ENCODE measurements around the gene SNX18.

Gene SNX18

GRCh38 chr5:54492178-54492577 is 25.4 kb upstream of the SNX18 start:
- no CpG with 5 or more reads among the region's 2 CpGs for WGBS, 2 donors (ENCODE audit: extremely low coverage in 2 of 2, insufficient read length in 2 of 2, insufficient replicate concordance in 1 of 2)

GRCh38 chr5:54495027-54495426 is 22.5 kb upstream of the SNX18 start:
- Histone ChIP-seq H3K27me3 (ENCODE audit: control insufficient read depth in 3 of 3, insufficient read depth in 3 of 3, low read depth in 1 of 3, low read length in 3 of 3) (no peaks in the 10 kb centered on the region), H3K79me1 (ENCODE audit: low read depth, low read length) (no peaks in the 10 kb centered on the region), H4K91ac (ENCODE audit: low read depth, low read length, poor library complexity) (no peak overlapping the region), H4K8ac (ENCODE audit: low read depth, low read length) (no peak overlapping the region), H3K18ac (ENCODE audit: low read length) (no peak overlapping the region), H2BK120ac (ENCODE audit: low read depth, low read length) (no peak overlapping the region), H3K4me1 (ENCODE audit: control insufficient read depth in 2 of 2, insufficient read depth in 1 of 2, low read depth in 1 of 2, low read length in 2 of 2) (no peaks in the 10 kb centered on the region), H3K4me2 (ENCODE audit: insufficient read depth, low read length, poor library complexity, severe bottlenecking) (no peak overlapping the region), H3K23ac (ENCODE audit: low read depth, low read length, poor library complexity) (no peak overlapping the region), H3K9ac (ENCODE audit: low read depth, low read length, poor library complexity) (no peak overlapping the region), H2BK5ac (ENCODE audit: low read length) (no peak overlapping the region), H3K4ac (ENCODE audit: low read length) (no peak overlapping the region), H2AK5ac (ENCODE audit: low read depth, low read length) (no peak overlapping the region), H2BK12ac (ENCODE audit: low read length) (no peak overlapping the region), H2BK15ac (ENCODE audit: low read length) (no peak overlapping the region), H3K36me3 (replicated peaks in 1 of 2; ENCODE audit: control insufficient read depth in 2 of 2, insufficient read depth in 2 of 2, low read length in 2 of 2) (no peaks in the 10 kb centered on the region), H3K9me3 (replicated peaks in 1 of 2; ENCODE audit: control insufficient read depth in 2 of 2, insufficient read depth in 1 of 2, low read depth in 1 of 2, low read length in 2 of 2) (peaks cover 0 to 3% of the 10 kb centered on the region in 2 donors), H3K14ac (ENCODE audit: low read length) (no peak overlapping the region), H3K4me3 (ENCODE audit: low read length in 2 of 2) (no peak overlapping the region), H3K27ac (replicated peaks; ENCODE audit: low read length) (no peak overlapping the region), H2AFZ (ENCODE audit: low read length) (no peak overlapping the region)
- no peak for DNase-seq (ENCODE audit: low spot score)

More at GRCh38 chr5:54492178-54492577, 25.4 kb upstream of the SNX18 start:
- peaks cover 0 to 3% of the 10 kb centered on the region in 2 donors for H3K9me3 ChIP-seq (replicated peaks in 1 of 2; ENCODE audit: control insufficient read depth in 2 of 2, insufficient read depth in 1 of 2, low read depth in 1 of 2, low read length in 2 of 2)
- no peaks in the 10 kb centered on the region for H3K36me3 ChIP-seq (replicated peaks in 1 of 2; ENCODE audit: control insufficient read depth in 2 of 2, insufficient read depth in 2 of 2, low read length in 2 of 2)
- no peak overlapping the region for H2BK12ac ChIP-seq (ENCODE audit: low read length)
- H3K4me1 ChIP-seq (ENCODE audit: control insufficient read depth in 2 of 2, insufficient read depth in 1 of 2, low read depth in 1 of 2, low read length in 2 of 2) = no peaks in the 10 kb centered on the region
- H4K91ac ChIP-seq (ENCODE audit: low read depth, low read length, poor library complexity) = no peak overlapping the region
- no peak overlapping the region for H3K14ac ChIP-seq (ENCODE audit: low read length)
- no peak overlapping the region for H2BK120ac ChIP-seq (ENCODE audit: low read depth, low read length)
- H3K9ac ChIP-seq (ENCODE audit: low read depth, low read length, poor library complexity) = no peak overlapping the region
- no peak for DNase-seq (ENCODE audit: low spot score)
- H3K4me2 ChIP-seq (ENCODE audit: insufficient read depth, low read length, poor library complexity, severe bottlenecking) = no peak overlapping the region
- no peak overlapping the region for H3K27ac ChIP-seq (replicated peaks; ENCODE audit: low read length)
- H2AFZ ChIP-seq (ENCODE audit: low read length) = no peak overlapping the region
- no peak overlapping the region for H3K4ac ChIP-seq (ENCODE audit: low read length)
- H3K79me1 ChIP-seq (ENCODE audit: low read depth, low read length) = no peaks in the 10 kb centered on the region
- no peak overlapping the region for H4K8ac ChIP-seq (ENCODE audit: low read depth, low read length)
- H2BK15ac ChIP-seq (ENCODE audit: low read length) = no peak overlapping the region
- H2AK5ac ChIP-seq (ENCODE audit: low read depth, low read length) = no peak overlapping the region
- H3K27me3 ChIP-seq (ENCODE audit: control insufficient read depth in 3 of 3, insufficient read depth in 3 of 3, low read depth in 1 of 3, low read length in 3 of 3) = no peaks in the 10 kb centered on the region
- H3K18ac ChIP-seq (ENCODE audit: low read length) = no peak overlapping the region
- no peak overlapping the region for H3K23ac ChIP-seq (ENCODE audit: low read depth, low read length, poor library complexity)
- H3K4me3 ChIP-seq (ENCODE audit: low read length in 2 of 2) = no peak overlapping the region
- H2BK5ac ChIP-seq (ENCODE audit: low read length) = no peak overlapping the region

- Histone ChIP-seq H2BK120ac (ENCODE audit: low read depth, low read length) (no peak overlapping the region), H2BK12ac (ENCODE audit: low read length) (no peak overlapping the region), H3K9me3 (replicated peaks in 1 of 2; ENCODE audit: control insufficient read depth in 2 of 2, insufficient read depth in 1 of 2, low read depth in 1 of 2, low read length in 2 of 2) (peaks cover 8% of the 10 kb centered on the region in 2 donors), H3K27ac (replicated peaks; ENCODE audit: low read length) (no peak overlapping the region), H2AFZ (ENCODE audit: low read length) (peak overlapping the region; percentile 85), H3K23ac (ENCODE audit: low read depth, low read length, poor library complexity) (no peak overlapping the region), H3K4me1 (ENCODE audit: control insufficient read depth in 2 of 2, insufficient read depth in 1 of 2, low read depth in 1 of 2, low read length in 2 of 2) (peaks cover 16 to 17% of the 10 kb centered on the region in 2 donors), H3K4me2 (ENCODE audit: insufficient read depth, low read length, poor library complexity, severe bottlenecking) (no peak overlapping the region), H3K4ac (ENCODE audit: low read length) (no peak overlapping the region), H4K8ac (ENCODE audit: low read depth, low read length) (no peak overlapping the region), H3K14ac (ENCODE audit: low read length) (no peak overlapping the region), H2BK15ac (ENCODE audit: low read length) (no peak overlapping the region), H3K4me3 (ENCODE audit: low read length in 2 of 2) (no peak overlapping the region), H3K18ac (ENCODE audit: low read length) (no peak overlapping the region), H4K91ac (ENCODE audit: low read depth, low read length, poor library complexity) (no peak overlapping the region), H3K9ac (ENCODE audit: low read depth, low read length, poor library complexity) (no peak overlapping the region), H3K79me1 (ENCODE audit: low read depth, low read length) (peaks cover 8% of the 10 kb centered on the region), H3K36me3 (replicated peaks in 1 of 2; ENCODE audit: control insufficient read depth in 2 of 2, insufficient read depth in 2 of 2, low read length in 2 of 2) (peaks cover 0 to 8% of the 10 kb centered on the region in 2 donors), H3K27me3 (ENCODE audit: control insufficient read depth in 3 of 3, insufficient read depth in 3 of 3, low read depth in 1 of 3, low read length in 3 of 3) (peaks cover 0 to 3% (median 0%) of the 10 kb centered on the region in 3 experiments), H2BK5ac (ENCODE audit: low read length) (no peak overlapping the region), H2AK5ac (ENCODE audit: low read depth, low read length) (no peak overlapping the region)
- WGBS, 2 donors (ENCODE audit: extremely low coverage in 2 of 2, insufficient read length in 2 of 2, insufficient replicate concordance in 1 of 2) = no CpG with 5 or more reads among the region's 4 CpGs
- DNase-seq (ENCODE audit: low spot score) = no peak
These were observed 3.3 kb upstream of the SNX18 start for GRCh38 chr5:54514291-54514690.

- Histone ChIP-seq H3K4me1 (ENCODE audit: control insufficient read depth in 2 of 2, insufficient read depth in 1 of 2, low read depth in 1 of 2, low read length in 2 of 2) (peaks cover 20% of the 10 kb centered on the region in 2 donors), H3K79me1 (ENCODE audit: low read depth, low read length) (peaks cover 8% of the 10 kb centered on the region), H4K91ac (ENCODE audit: low read depth, low read length, poor library complexity) (no peak overlapping the region), H3K4ac (ENCODE audit: low read length) (no peak overlapping the region), H2BK12ac (ENCODE audit: low read length) (no peak overlapping the region), H3K27me3 (ENCODE audit: control insufficient read depth in 3 of 3, insufficient read depth in 3 of 3, low read depth in 1 of 3, low read length in 3 of 3) (peaks cover 0 to 3% (median 0%) of the 10 kb centered on the region in 3 experiments), H2BK5ac (ENCODE audit: low read length) (no peak overlapping the region), H3K9me3 (replicated peaks in 1 of 2; ENCODE audit: control insufficient read depth in 2 of 2, insufficient read depth in 1 of 2, low read depth in 1 of 2, low read length in 2 of 2) (peaks cover 9 to 11% of the 10 kb centered on the region in 2 donors), H3K4me3 (ENCODE audit: low read length in 2 of 2) (peak overlapping the region in 1 of 2 donors; percentile 16), H3K27ac (replicated peaks; ENCODE audit: low read length) (no peak overlapping the region), H2AFZ (ENCODE audit: low read length) (peak overlapping the region; percentile 85), H3K14ac (ENCODE audit: low read length) (no peak overlapping the region), H2BK15ac (ENCODE audit: low read length) (no peak overlapping the region), H3K36me3 (replicated peaks in 1 of 2; ENCODE audit: control insufficient read depth in 2 of 2, insufficient read depth in 2 of 2, low read length in 2 of 2) (peaks cover 2 to 15% of the 10 kb centered on the region in 2 donors), H3K4me2 (ENCODE audit: insufficient read depth, low read length, poor library complexity, severe bottlenecking) (no peak overlapping the region), H3K18ac (ENCODE audit: low read length) (no peak overlapping the region), H3K23ac (ENCODE audit: low read depth, low read length, poor library complexity) (no peak overlapping the region), H3K9ac (ENCODE audit: low read depth, low read length, poor library complexity) (no peak overlapping the region), H2AK5ac (ENCODE audit: low read depth, low read length) (no peak overlapping the region), H2BK120ac (ENCODE audit: low read depth, low read length) (no peak overlapping the region), H4K8ac (ENCODE audit: low read depth, low read length) (no peak overlapping the region)
- DNase-seq (ENCODE audit: low spot score) = no peak
- no CpG with 5 or more reads among the region's 8 CpGs for WGBS, 2 donors (ENCODE audit: extremely low coverage in 2 of 2, insufficient read length in 2 of 2, insufficient replicate concordance in 1 of 2)
These were observed 2.6 kb upstream of the SNX18 start for GRCh38 chr5:54514841-54515432.
